Stimulated activated CD8-positive, alpha-beta memory T cell treated with anti-CD3 and anti-CD28 coated beads, Interleukin-7, amount 100 ng/mL, for 48 hours (primary cell): ENCODE data around the gene UBE2J1.

Experiments used
- DNase-seq, 2 donors: peaks; one replicate each; pipeline ENCODE4 v3.0.0-alpha.2; 2020; ENCODE audit warnings: low read depth in 1 of 2; ENCODE audit errors: extremely low read depth in 1 of 2

Gene UBE2J1

DNA sequence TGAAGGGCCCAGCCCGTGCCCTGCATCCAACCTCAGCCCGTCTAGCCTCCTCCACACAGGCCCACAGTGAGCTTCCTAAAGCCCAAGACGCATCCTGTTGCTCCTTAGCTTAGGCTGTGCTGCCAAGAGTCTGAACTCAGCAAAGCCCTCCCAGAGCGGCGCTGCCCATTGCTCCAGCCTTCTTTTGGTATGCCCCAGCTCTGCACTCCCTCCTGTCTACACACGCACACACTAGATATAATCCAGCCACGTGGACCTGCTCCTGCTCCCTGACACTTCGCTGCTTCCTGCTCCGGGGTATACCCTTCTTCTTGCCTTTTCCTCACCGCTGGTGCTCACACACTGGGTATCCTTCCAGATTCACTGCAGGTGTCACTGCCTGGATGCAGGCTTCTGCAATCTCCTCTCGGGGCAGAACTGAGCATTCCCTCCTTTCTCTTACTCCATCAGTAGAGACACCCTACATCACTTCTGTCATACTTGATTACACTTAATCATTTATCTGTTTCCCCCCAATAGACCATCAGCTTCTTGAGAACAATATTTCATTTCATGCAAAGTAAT is 61.2 kb downstream of the UBE2J1 start:
- DNase-seq: no peak

DNA sequence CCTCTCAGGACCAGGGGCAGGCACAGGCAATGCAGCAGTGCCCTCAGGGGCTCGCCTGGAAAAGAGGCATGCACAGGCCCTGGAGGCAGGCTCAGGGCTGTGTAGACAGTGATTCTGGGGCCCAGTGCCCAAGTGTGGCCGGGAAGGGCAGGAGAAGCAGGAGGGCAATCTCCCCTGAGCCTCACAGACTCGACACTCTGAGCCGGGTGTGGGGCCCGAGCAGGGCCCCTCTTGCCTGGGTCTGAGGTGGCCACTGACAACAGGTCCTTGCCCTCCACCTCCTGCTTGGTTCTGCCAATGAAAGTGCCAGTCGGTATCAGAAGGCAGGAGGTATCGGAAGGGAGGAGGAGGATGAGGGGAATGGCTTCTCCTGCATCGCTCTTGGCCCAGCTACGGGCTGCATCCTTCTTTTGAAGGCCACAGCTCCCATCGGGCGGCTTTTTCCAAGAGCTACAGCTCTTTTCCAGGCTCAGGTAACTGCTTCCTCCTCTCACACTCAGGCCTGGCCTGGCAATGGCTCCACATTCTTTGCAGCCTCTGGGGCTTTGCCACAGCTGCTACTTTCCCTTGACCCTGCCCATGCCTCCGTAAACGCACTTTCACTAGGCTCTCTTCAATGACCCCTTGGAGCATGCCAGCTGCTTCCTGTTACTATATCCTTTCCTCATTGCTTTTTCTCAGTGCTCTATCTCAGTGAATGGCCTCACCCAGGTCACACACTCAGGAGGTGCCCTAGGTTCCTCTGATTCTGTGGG is 61.9 kb downstream of the UBE2J1 start:
- DNase-seq: no peak

DNA sequence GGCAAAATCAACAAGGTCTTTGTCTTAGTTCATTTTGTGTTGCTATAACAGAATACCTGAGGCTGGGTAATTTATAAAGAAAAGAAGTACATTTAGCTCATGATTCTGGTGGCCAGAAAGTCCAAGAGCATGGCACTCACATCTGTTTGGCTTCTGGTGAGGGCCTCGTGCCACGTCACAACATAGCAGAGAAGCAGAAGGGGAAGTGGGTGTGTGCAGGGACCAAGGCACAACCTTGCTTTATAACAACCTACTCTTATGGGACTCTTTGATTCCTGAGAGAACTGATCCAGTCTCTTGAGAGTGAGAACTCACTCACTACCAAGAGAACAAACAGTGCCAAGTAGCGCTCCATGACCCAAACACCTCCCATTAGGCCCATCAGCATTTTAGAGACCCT is 62.8 kb downstream of the UBE2J1 start:
- DNase-seq: no peak

DNA sequence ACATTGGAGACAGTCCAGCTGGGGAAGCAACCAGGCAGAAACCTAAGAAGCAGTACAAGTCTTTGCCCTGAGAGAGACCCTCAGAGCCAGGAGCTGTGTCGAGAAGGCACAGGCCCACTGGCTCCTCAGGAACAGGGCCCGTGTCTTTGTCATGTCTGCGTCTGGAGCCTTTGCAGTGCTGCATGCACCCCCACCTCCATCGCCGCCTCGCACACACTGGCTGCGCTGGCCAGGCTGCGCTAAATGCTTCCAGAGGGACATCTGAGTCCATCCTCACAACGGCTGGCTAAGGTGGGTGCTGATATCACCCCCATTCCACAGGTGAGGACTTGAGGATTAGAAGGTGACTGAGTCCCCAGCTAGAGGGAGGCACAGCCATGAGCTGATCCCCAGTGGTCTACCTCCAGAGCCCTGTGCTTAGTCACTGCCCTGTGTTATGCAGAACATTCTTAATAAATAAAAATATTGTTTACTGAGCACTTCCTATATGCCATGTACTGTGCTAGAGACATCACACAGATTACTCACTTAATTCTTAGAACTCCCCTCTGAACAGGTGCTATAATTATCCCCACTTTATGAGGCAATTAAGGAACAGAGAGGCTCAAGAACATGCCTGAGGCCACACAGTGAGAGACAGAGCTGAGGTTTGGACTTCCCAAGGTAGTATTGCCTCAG is 65.0 kb downstream of the UBE2J1 start:
- DNase-seq: no peak

DNA sequence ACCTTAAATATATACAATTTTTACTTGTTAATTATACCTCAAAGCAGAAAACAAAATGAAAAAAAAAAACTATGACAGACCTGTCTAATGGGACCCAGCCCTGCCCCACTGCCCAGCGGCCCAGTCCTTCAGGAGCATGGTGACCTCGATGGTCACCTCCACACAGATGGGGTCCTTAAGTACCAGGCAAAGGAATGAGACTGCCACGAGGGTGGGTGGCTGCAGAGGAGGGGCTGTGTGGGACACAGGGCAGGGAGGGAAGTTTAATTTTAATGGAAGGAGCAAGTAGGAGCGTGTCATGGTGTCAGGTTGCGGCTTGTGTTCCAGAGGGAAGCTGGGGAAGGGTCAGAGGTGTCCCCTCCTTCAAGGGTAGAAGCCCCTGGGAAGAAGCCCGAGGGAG is 66.0 kb downstream of the UBE2J1 start:
- no peak for DNase-seq

DNA sequence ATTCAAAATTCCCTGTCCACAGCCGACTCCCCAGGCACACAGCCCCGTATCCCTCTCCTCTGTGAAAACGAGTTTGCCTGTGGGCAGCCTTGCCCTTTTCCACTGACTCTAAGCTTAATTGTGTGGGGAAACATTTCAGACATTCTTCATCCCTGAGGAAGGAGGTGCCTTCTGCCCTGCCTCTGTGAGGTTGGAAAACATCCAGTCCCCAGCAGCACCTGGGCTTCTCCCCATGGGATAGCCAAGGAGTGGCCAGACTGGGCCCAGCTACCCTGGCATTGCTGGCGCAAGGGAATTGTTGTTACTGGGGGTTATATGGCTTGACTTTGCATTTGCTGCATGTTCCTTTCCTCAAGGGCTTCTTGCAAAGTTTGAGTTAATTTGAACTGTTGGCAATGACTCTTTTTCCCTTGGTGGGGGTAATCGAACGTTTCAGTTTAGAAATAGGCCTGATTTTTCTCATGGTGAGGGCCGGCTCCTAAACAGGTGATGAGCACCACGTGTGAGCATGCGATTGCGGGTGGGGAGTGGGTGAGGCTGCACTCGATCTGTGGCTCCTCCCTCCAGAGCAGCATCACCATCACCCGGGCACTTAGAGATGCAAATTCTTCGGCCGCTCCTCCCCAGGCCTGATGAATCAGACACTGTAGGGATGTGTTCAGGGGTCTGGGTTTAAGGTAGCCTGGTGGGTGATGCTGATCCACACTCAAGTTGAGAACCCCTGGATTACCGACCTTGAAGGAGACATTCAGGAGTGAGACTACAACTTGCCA is 67.4 kb downstream of the UBE2J1 start:
- DNase-seq: no peak

DNA sequence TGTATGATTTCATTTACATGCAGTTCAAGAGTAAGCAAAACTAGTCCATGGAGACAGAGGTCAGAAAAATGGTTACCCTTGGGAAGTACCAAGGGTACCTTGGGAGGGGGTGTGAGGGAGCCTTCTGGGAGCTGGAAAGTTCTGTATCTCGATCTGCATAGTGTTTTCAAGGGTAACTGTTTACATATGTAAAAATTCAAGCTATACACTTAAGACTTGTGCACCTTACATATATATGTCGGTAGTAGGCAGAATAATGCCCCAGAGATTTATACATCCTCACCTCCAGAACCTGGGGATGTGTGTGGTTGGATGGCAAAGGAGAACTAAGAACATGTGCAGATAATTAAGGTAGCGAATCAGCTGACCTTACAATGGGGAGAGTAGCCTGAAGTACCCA is 68.4 kb downstream of the UBE2J1 start:
- no peak for DNase-seq

DNA sequence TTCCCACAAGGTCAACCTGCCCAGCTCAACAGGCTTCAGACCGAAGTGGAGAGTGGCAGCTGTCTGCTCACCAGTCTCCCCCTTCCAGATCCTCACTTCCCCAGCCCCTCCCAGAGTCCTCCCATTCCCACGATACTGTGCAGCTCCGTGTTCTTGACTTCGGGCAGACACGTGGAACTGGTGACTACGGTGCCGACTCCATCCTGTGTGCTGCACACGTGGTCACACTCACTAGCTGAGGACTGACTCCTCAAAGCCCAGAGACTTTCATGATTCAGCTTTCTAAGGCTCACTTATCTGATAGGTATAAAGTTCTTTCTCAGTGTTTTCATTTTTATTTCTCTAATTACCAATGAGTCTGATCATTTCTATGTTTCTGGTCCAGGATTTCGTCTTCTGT is 69.8 kb downstream of the UBE2J1 start:
- DNase-seq: no peak

DNA sequence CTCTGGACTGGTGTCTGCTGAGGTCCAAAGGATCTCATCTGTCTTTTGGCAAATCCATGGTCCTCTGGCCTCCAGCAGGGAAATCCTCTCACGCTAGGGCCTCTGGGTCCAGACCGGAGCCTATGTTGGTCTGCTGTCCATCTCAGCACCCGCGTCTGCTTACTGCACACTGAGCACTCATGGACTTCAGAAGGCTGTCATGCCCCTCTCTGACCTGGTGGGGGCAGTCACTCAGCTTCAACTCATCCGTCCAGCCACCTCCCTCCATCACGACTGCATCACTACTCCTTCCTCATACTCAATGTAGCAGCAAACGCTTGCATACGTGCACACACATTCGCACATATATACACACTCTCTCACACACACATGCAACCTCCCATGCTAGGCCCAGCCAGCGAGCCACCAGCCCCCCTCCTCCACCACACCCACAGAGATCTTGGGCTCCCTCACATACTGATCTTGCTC is 70.7 kb downstream of the UBE2J1 start:
- no peak for DNase-seq

DNA sequence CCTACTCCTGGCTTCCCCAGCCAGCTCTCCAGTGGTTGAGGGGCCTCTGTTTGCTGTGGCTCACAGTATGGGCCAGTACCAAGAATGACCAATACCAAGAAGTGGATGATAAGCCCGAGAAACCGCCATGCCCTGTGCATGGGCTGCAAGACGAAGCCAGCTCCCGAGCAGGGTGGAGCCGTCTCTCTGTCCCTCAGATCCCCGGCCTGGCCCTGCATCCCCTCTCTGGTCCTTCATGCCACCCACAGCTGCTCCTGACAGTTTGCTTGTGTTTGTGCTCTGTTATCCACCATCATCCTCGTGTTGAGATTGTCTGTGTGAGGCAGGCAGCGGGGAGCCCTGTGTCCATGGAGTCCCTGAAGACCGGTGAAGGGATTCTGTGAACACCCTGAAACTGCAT is 73.6 kb downstream of the UBE2J1 start:
- DNase-seq: no peak
